Stimulated activated CD8-positive, alpha-beta memory T cell treated with anti-CD3 and anti-CD28 coated beads, Interleukin-7, amount 100 ng/mL, for 1 hour (primary cell): ENCODE results near the gene RAPGEF5.

Experiments used
- DNase-seq, 2 donors: peaks; one replicate each; pipeline ENCODE4 v3.0.0-alpha.2; 2020; ENCODE audit warnings: low read depth in 2 of 2

The RAPGEF5 gene

GRCh38 chr7:22356701-22357310 lies at the start of gene RAPGEF5:
RAPGEF5 (minus strand) TSS chr7:22357154; CDS start chr7:22357060, 94 bp downstream.
- DNase-seq = no peak

GRCh38 chr7:22406715-22407114 lies 49.8 kb upstream of the RAPGEF5 start:
- DNase-seq = no peak

- DNase-seq = no peak
These were observed 47.6 kb upstream of the RAPGEF5 start for GRCh38 chr7:22404421-22405023.

- no peak for DNase-seq
These were observed 46.4 kb upstream of the RAPGEF5 start for GRCh38 chr7:22403344-22403743.

GRCh38 chr7:22402250-22402649 lies 45.3 kb upstream of the RAPGEF5 start:
- DNase-seq = no peak

- DNase-seq = no peak
These were observed 44.1 kb upstream of the RAPGEF5 start for GRCh38 chr7:22400936-22401553.

- no peak for DNase-seq
These were observed 43.3 kb upstream of the RAPGEF5 start for GRCh38 chr7:22400150-22400814.

- DNase-seq = no peak
These were observed 42.6 kb upstream of the RAPGEF5 start for GRCh38 chr7:22399546-22399945.

- DNase-seq = no peak
These were observed 42.1 kb upstream of the RAPGEF5 start for GRCh38 chr7:22399091-22399490.

GRCh38 chr7:22397981-22398380 lies 41.0 kb upstream of the RAPGEF5 start:
- no peak for DNase-seq

- DNase-seq = no peak
These were observed 38.3 kb upstream of the RAPGEF5 start for GRCh38 chr7:22395222-22395621.

- no peak for DNase-seq
These were observed 37.8 kb upstream of the RAPGEF5 start for GRCh38 chr7:22394739-22395138.

GRCh38 chr7:22393913-22394729 lies 37.2 kb upstream of the RAPGEF5 start:
- DNase-seq = no peak

GRCh38 chr7:22390516-22390915 lies 33.6 kb upstream of the RAPGEF5 start:
- no peak for DNase-seq

GRCh38 chr7:22389892-22390291 lies 32.9 kb upstream of the RAPGEF5 start:
- DNase-seq = no peak

- no peak for DNase-seq
These were observed 30.6 kb upstream of the RAPGEF5 start for GRCh38 chr7:22387583-22387982.

- no peak for DNase-seq
These were observed 29.9 kb upstream of the RAPGEF5 start for GRCh38 chr7:22386865-22387264.

- no peak for DNase-seq
These were observed 29.4 kb upstream of the RAPGEF5 start for GRCh38 chr7:22386206-22386858.

- DNase-seq = no peak
These were observed 28.4 kb upstream of the RAPGEF5 start for GRCh38 chr7:22385326-22385725.

GRCh38 chr7:22380333-22380732 lies 23.4 kb upstream of the RAPGEF5 start:
- no peak for DNase-seq

GRCh38 chr7:22378199-22378980 lies 21.4 kb upstream of the RAPGEF5 start:
- DNase-seq = no peak
